T47D (cell line): ENCODE data around the gene MARK3.
A peak's percentile ranks its signal among the peaks of the same experiment; 100 is the strongest.

ENCODE experiments used
- DNase-seq, 2 experiments: peaks; one replicate each; pipeline versions ENCODE4 v3.0.0 to v3.0.0-alpha.2; 2011 to 2012; ENCODE audit warnings: low read depth in 1 of 2, low spot score in 1 of 2
- JUND ChIP-seq: IDR thresholded peaks from 2 replicates; pipeline ENCODE4 v1.6.1; 2012; ENCODE audit warnings: low read depth
- in situ Hi-C: cut with HindIII; loops from 2 replicates; pipeline ENCODE4 v1.10.0; 2016; ENCODE audit warnings: low sequenced_read_pairs, low pct_unique_long_range_greater_than_20kb

The MARK3 gene

DNA sequence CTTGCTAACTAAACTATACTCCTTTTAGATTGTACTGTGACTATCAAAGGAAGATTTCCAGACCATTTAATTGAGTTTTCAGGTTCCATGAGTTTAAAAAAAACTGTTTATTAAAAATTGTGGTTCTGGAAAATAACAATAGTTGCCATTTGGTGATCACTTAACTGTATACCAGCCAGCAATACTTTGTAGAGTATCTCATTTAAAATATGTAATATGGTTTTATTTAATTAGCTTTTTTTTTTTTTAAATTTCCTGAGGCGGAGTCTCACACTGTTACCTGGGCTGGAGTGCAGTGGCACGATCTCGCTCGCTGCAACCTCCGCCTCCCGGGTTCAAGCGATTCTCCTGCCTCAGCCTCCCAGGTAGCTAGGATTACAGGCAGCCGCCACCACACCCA is 7.4 kb downstream of the MARK3 start:
- TF ChIP-seq JUND, result no peak
- in situ Hi-C loops, result no loop called here
- no peak for DNase-seq

DNA sequence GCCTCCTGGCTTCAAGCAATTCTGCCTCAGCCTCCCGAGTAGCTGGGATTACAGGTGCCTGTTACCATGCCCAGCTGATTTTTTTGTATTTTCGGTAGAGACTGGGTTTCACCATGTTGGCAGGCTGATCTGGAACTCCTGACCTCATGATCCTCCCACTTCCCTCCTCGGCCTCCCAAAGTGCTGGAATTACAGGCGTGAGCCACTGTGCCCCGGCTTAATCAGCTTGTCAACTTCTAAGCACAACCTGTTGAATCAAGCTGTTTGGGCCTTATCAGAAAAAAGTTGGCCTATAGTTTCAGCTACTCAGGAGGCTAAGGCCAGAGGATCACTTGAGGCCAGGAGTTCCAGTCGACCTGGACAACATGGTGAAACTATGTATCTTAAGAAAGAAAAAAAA is 7.9 kb downstream of the MARK3 start:
- TF ChIP-seq JUND, result no peak
- in situ Hi-C loops, result no loop called here
- no peak for DNase-seq

DNA sequence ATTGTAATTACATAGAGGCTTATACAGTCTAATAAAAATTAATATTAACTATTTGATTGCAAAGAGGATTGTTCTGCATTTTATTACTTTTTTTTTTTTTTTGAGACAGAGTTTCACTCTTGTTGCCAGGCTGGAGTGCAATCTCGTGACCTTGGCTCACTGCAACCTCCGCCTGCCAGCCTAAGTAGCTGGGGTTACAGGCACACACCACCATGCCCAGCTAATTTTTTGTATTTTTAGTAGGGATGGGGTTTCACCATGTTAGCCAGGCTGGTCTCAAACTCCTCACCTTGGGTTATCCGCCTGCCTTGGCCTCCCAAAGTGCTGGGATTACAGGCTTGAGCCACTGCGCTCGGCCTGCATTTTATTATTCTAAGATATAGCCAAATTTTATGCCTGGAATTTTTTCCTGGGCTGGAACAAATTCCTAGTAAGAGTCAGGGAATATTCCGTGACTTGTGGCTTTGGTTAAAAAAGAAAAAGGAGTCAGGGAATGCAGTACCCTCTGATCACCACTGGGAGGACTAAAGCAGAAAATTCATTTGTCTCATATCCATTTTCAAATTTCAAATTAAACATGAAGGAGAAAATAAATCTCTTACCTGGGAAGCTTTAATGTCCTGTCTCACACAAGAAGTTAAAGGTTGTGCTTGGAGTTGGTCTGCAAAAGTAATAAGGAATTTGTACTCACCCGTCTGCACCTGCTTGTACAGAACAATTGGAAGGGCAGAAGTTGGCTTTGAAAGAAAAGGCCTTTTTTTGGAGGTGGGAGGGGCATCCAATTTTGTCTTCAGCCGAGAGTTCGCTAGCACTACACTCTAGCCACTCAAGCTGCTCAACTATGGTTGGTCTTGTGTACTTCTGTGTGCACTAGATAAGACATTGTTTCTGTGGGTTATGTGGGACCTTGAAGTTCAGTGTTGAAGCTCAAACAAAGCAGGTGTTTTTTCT is 8.7 kb downstream of the MARK3 start:
- DNase-seq, result peak in 1 of 2 experiments; percentile 48
- in situ Hi-C loops, result no loop called here
- no peak for TF ChIP-seq JUND

DNA sequence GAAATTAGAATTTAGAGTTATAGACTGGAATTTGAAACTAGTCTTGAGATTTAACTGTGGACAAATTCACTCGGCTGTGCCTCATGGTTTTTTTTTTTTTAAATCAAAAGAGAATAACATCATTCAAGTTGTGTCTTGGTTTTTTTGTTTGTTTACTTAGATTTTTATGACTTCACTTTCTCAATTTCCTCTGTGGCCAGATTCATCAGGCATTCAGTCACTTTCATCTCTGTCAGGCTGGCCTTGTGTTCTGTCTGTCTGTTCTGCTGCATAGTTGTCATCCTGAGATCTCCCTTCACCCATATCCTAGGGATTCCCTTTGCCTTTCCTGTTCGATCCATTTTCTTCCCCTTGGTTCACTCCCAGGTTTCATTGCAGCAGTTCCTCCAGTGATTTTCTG is 10.0 kb downstream of the MARK3 start:
- in situ Hi-C loops, result no loop called here
- DNase-seq, result no peak
- no peak for TF ChIP-seq JUND

- in situ Hi-C loops, result no loop called here
- no peak for DNase-seq
- TF ChIP-seq JUND, result no peak
Observed at GRCh38 chr14:103396463-103396862, 11.2 kb downstream of the MARK3 start.

DNA sequence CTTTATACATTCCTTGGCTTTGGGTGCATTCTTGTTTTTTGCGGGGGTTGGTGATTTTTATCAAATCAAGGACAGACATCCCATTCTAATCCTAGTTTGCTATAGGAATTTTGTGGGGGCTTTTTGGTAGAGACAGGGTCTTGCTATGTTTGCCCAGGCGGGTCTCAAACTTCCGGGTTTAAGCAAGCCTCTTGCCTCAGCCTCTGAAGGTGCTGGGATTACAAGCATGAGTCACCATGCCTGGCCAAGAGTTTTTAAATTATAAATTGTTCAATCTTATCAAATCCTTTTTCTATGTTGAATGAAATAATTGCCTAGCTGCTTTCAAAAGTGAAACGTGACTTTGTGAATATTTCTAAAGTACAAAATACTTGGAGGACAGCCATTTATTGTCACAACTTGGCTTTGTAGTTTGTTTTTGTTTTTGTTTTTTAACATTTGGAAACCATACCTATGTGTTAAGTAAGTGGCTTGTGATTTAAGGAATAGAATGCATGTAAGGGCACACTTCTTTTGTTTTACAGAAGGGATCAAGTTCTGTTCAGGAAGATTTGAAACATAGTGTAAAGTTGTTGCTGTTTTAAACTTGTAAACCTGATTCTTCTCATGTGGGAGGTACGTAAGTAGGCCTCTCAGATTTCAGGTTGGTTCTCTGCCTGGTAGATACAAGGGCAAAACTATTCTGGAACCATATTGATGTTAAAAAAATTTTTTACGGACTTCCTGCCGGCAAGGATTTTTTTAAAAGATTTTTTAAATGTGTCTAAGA is 13.4 kb downstream of the MARK3 start:
- no peak for DNase-seq
- in situ Hi-C loops, result no loop called here
- no peak for TF ChIP-seq JUND

- no peak for DNase-seq
- in situ Hi-C loops, result no loop called here
- no peak for TF ChIP-seq JUND
Observed at GRCh38 chr14:103400537-103400936, 15.3 kb downstream of the MARK3 start.

- TF ChIP-seq JUND, result no peak
- DNase-seq, result no peak
- in situ Hi-C loops, result no loop called here
Observed at GRCh38 chr14:103401223-103402214, 16.3 kb downstream of the MARK3 start.

- TF ChIP-seq JUND, result no peak
- in situ Hi-C loops, result no loop called here
- DNase-seq, result peak in 1 of 2 experiments; percentile 37
Observed at GRCh38 chr14:103402695-103403094, 17.5 kb downstream of the MARK3 start.

DNA sequence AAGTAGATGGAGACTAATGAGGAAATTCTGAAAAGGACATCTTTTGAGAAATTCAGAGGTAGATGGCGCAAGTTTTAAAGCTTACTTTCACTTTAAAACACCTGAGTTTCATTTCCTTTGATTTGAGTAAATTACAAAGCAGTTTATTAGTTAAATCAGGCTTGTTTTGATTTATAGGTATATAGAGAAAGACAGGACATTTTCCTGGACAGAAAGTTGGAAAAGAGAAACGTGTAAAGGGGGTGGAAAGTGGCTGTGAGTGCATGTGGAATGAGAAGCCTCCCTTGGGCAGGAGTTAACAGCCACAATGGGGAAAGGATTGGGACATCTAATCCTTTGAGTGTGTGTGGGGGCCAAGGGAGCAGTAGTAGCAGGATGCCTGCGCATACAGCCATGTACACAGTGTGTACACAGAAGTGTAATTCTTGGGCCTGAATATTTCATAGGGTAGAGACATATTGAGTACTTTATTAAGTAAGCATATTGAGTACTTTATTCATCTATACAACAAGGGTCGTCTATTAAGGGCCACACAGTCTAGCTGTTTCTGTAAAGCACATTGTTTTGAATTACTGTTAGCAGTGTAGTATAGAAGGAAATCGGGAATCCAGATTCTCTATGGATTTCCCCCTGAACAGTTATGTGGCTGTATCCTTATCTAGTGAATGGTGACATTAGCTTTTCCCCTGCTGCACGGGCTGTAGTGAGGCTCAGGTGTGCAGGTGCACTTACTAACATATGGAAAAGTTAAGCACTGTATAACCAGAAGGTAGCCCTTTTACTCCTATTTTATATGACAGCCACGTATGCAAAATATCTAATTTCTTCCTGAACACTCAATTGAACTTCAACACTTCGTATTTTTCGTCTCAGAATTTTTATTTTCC is 19.1 kb downstream of the MARK3 start:
- no peak for TF ChIP-seq JUND
- in situ Hi-C loops, result no loop called here

DNA sequence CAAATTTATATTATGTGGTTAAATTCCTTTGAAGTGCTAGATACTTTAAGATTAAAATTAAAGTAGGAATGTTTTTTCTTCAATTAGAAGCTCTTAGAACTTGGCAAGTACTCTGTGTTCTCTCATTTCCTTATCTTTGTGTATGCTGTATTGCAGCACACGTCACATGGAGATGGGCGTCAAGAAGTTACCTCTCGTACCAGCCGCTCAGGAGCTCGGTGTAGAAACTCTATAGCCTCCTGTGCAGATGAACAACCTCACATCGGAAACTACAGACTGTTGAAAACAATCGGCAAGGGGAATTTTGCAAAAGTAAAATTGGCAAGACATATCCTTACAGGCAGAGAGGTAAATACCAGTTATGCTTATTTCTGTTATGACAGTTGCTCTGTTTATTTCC is 19.7 kb downstream of the MARK3 start:
- in situ Hi-C loops, result no loop called here
- no peak for TF ChIP-seq JUND
- no peak for DNase-seq

More for the DNA sequence above, 19.1 kb downstream of the MARK3 start:
- DNase-seq, result no peak
